ENCODE data around the gene RGS3. TPM values are rescaled to one million over a fixed set of nuclear protein-coding genes. Genes with fewer than 3 reads are reported as not detected.

RGS3 gene
- total and polyA plus RNA-seq, 10 of the 15 experiments (the other 5 are each of a cell fraction or from before 2014, with no cell fraction given), result 2.9 to 138 (median 28.8) TPM

GRCh38 chr9:113444736-113445135 is 18.8 kb upstream of the RGS3 start:
- H3K4me3 ChIP-seq, result no peak overlapping the region
- no peaks in the 10 kb centered on the region for H3K27me3 ChIP-seq (replicated peaks in 1 of 2; ENCODE audit: control insufficient read depth in 2 of 2, insufficient read depth in 2 of 2, low read length in 1 of 2)
- H3K79me2 ChIP-seq (ENCODE audit: control insufficient read depth, insufficient read depth, low read length), result no peaks in the 10 kb centered on the region
- ATAC-seq (no peak), DNase-seq (ENCODE audit: low read depth, low spot score) (no peak), FAIRE-seq (no peak)
- intact Hi-C loops (cut with micrococcal nuclease; ENCODE audit: unreplicated experiment), result no loop called here
- ChIA-PET SMC1A (ENCODE audit: uncharacterized antibody, unreplicated experiment) (interaction anchor here (0.9 to 9.5 kb wide), 5 partner anchors 10 to 212 kb away, joined by 3 to 245 read pairs (median 6); no protein-coding TSS in a partner anchor), CTCF (interaction anchor here (1.5 to 10.1 kb wide), 11 partner anchors 34 to 216 kb away, joined by 5 to 384 read pairs (median 11); partner anchors contain the start of genes ALAD, C9orf43, CDC26 and POLE3), POLR2A (interaction anchor here (0.8 to 1.0 kb wide), 2 partner anchors 145 to 170 kb away, joined by 3 read pairs; no protein-coding TSS in a partner anchor), RAD21 (ENCODE audit: unreplicated experiment) (interaction anchor here (1.5 to 10.1 kb wide), 5 partner anchors 11 to 211 kb away, joined by 6 to 247 read pairs (median 55); partner anchors contain the start of genes CDC26 and PRPF4)
- no peaks in the 10 kb centered on the region for H3K4me1 ChIP-seq (ENCODE audit: control insufficient read depth, insufficient read depth, low read length)
- H3K4me2 ChIP-seq (ENCODE audit: control insufficient read depth, insufficient read depth), result no peak overlapping the region
- TF ChIP-seq BRCA1 (IDR thresholded peaks at IDR 0.05; ENCODE audit: low read depth, low read length) (no peak), PBX3 (IDR thresholded peaks at IDR 0.05; ENCODE audit: insufficient replicate concordance, low read depth, low read length) (no peak)
- TF ChIP-seq, protein P1, sequence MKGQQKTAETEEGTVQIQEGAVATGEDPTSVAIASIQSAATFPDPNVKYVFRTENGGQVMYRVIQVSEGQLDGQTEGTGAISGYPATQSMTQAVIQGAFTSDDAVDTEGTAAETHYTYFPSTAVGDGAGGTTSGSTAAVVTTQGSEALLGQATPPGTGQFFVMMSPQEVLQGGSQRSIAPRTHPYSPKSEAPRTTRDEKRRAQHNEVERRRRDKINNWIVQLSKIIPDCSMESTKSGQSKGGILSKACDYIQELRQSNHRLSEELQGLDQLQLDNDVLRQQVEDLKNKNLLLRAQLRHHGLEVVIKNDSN (IDR thresholded peaks at IDR 0.05; ENCODE audit: borderline replicate concordance, extremely low read length, insufficient read depth, low read depth, low read length), result no peak
- no TSS peak for BruUV-seq (replicated peaks)
- no peak overlapping the region for H2AFZ ChIP-seq (ENCODE audit: control insufficient read depth, low read depth, low read length)
- no peak overlapping the region for H3K27ac ChIP-seq (ENCODE audit: control insufficient read depth, insufficient read depth)
- no peak overlapping the region for H3K9ac ChIP-seq (ENCODE audit: control insufficient read depth, insufficient read depth, low read length)
- 19% methylated on average over 2 of the region's 2 CpGs for WGBS (ENCODE audit: insufficient coverage, insufficient replicate concordance, low lambda C conversion rate, missing lambda C conversion rate)
- no peaks in the 10 kb centered on the region for H4K20me1 ChIP-seq (ENCODE audit: control insufficient read depth, insufficient read depth)
- in situ Hi-C loops (cut with MboI), result loop anchor here (5.0 kb wide), 2 partner anchors 138 to 213 kb away; no protein-coding TSS in a partner anchor
- no peaks in the 10 kb centered on the region for H3K36me3 ChIP-seq (ENCODE audit: control insufficient read depth in 2 of 2, insufficient read depth in 2 of 2, low read length in 1 of 2)
- no peaks in the 10 kb centered on the region for H3K9me3 ChIP-seq (replicated peaks; ENCODE audit: control insufficient read depth, insufficient read depth, low read length)

Measured in GM12878 (cell line).